GM18858 (cell line): ENCODE data around the gene PDE3A.
"Not testable (repeated sequence)": the region's sequence is repeated elsewhere in the genome, so short reads cannot be mapped to it uniquely, and the experiment has no call there.

ENCODE experiments used
- ATAC-seq: cut with Tn5 transposase; IDR thresholded peaks from one replicate; pipeline ENCODE4 v1.9.1; 2021; ENCODE audit not compliant: unreplicated experiment

The PDE3A gene

DNA sequence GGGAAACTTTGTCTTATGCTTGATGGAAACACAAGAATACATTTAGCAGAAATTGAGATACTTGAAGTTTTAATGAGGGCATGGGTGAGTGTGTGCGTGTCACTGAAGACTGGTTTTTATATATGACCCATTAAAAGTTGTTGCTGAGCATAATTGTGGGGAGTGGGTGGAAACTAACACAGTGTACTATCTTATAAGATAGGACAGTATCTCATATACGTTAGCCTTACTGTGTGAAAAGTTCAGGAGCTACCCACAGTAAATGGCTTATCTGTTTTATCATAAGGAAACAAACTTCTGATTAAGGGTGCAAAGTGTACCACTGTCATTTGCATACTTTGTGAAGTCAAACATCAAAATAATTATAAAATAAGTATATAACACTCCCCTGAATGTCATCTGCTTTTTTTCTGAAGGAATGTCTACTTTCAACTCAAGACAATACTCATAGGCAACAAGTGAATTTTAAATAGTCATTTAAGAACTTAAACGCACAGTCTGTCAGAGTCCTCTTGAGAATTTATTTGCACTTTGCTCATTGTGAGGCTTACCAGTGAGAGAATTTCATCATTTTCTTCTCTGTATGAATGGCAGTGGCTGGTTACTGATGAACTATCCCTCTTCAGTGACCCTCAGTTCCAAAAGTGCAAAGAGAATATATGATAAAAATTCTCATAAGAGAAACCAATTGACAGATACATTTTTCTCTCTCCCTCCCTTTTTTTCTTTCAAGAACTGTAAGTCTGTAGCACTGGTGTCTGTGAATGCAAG, 4.2 kb downstream of the PDE3A start:
- ATAC-seq: no peak

DNA sequence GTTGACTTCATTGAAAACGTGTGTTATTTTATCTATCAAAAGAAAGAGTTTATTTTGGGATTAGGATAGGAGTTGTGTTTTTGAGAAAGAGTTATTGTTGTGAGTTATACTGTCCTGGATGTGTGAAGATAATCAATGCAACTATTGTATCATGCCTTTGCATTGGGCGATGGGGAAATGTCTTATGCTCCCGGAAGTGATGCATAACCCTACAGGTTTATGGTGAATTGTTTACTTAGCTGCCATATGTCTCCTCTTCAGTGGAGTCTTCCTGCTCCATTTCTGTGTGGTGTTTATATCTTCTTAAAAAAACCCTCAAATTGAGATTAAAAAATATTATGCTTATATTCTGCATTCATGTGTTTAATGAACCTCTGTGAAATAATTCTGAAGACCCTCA, 6.5 kb downstream of the PDE3A start:
- no peak for ATAC-seq

DNA sequence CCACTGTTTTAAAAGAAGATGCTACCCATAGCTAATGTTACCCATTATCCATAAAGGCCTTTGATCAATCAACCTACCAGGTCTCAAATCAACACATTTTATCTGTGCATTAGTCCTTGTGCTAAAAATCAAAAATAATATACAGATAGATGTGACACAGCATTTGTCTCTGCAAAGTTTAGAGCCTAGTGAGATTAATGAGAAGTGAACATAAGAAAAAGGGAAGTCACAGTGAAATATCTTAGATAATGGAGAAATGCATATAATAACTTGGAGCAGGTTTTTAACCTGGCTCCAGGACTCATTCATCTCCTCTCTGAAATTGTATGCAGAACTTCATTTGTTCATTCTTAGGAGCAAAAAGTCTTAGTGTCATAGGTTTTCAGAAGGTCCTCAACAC, 7.2 kb downstream of the PDE3A start:
- ATAC-seq: no peak

DNA sequence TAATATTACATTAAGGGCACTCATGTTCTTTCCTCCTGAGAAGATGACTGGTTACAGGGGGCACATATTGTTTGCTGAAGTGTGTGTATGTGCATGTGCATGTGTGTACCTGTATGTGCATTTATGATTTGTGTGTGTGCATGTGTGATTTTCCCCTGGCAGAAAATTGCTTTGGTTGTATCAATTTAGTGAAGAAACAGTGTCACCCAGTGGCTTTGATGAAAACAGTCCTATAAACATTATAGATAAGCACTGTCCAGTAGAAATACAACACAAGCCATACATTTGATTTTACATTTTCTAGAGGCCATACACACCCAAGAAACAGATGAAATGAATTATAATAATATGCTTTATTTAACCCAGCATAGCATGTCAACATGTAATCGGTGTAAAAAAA, 8.6 kb downstream of the PDE3A start:
- no peak for ATAC-seq

DNA sequence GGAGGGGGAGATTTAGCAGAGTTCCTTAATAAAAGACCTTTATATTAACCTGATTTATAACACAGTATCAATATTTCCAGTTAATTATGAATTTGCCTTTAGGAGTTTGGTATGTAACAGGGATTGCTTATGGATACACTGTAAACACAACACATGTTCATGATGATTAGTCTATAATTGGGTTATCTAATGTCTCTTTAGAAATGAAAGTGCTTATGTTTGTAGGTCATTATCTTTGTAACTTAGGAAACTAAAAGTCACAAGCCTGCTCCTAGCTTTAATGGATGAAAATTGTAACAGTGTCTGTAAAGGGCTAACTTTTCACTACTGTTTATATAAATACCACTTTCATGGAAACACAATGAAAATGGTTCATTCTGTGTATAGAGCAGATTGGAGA, 9.4 kb downstream of the PDE3A start:
- ATAC-seq: no peak

DNA sequence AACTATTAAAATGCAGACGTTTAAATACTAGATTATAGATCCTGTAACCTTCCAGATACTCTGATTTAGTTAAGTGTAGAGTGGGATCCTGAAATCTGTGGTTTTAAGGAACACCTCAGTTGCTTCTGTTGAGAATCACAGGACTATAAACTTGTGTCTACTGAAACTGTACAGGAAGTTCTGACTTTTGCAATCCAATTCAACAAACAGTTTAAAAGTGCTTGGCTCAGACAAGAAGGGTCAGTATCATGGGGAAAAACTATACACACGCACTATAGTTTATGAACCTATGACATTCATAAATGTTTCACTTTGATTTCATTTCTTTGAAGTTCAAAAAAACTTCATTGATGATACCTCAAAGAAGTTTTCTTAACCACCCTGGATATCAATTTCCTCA, 13.8 kb downstream of the PDE3A start:
- ATAC-seq: no peak

DNA sequence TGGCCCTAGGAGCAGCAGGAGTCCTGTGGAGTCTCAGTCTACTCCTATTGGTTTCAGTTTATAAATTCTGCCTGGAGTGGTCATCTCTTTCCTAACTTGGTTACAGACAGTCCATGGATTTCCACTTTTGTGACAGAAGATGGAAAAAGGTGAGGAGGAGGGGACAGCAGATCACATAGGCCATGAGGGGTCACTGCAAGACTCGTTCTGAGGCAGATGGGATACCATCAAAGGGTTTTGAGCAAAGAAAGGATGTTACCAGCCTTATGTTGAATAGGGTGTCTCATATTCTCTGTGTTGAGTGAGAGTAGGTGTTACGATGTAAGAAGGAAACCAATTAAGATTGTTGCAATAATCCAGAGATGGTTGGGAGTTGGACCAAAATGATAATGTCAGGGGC, 15.3 kb downstream of the PDE3A start:
- ATAC-seq: no peak

DNA sequence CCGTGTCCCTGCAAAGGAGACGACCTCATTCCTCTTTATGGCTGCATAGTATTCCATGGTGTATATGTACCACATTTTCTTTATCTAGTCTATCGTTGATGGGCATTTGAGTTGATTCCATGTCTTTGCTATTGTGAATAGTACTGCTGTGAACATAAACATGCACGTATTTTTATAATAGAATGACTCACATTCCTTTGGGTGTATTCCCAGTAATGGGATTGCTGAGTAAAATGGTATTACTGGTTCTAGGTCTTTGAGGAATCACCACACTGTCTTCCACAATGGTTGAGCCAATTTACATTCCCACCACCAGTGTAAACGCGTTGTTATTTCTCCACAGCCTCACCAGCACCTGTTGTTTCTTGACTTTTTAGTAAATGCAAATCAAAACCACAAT, 16.5 kb downstream of the PDE3A start:
- not testable (repeated sequence) for ATAC-seq

DNA sequence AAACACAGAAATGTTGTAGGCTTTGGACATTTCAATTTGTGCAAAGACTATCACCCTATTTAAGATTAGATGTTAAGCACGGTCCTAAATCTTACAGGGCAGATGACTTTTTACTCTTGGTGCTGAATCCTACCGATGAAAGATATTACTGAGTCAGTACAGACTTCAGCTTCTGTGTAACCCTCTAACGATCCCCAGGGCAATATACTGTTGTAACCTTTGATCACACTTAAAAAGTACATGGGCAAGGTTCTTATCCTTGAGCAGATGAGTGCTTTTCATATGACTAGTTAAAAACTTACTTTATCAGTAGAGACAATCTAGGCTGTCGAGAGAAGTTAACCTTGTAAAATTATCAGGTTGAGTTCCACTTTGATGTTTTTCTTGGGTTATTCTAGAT, 22.5 kb downstream of the PDE3A start:
- ATAC-seq: no peak

DNA sequence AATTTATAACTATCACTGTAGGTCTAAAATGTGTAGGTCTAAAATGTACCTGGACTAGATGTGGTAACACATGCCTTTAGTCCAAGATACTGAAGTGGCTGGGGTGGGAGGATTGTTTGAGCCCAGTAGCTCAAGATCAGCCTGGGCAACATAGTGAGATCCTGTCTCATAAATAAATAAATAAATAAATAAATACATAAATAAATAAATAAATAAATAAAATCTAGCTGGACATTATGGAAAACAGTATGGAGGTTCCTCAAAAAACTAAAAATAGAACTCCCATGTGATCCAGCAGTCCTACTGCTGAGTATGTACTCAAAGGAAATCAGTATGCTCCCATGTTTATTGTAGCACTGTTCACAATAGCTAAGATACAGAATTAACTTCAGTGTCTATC, 24.0 kb downstream of the PDE3A start:
- ATAC-seq: no peak

DNA sequence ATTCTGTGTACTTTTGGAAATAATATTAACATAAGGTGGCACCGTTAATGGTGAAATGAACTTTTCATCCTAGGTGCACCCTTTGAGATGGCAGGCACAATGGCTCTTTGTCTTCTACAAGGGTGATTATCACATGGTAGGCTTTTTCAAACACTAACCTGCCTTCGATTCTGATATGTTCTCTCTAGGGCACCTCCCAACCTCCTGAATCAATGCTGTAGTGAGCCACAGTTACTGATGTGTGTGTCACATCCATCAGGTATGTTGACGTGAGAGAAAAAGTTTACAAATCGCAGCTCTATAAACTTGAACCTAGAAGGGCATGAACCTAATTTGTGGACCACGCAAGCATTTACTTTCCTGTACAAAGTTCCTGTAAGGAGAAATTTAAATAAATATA, 25.4 kb downstream of the PDE3A start:
- ATAC-seq: no peak

DNA sequence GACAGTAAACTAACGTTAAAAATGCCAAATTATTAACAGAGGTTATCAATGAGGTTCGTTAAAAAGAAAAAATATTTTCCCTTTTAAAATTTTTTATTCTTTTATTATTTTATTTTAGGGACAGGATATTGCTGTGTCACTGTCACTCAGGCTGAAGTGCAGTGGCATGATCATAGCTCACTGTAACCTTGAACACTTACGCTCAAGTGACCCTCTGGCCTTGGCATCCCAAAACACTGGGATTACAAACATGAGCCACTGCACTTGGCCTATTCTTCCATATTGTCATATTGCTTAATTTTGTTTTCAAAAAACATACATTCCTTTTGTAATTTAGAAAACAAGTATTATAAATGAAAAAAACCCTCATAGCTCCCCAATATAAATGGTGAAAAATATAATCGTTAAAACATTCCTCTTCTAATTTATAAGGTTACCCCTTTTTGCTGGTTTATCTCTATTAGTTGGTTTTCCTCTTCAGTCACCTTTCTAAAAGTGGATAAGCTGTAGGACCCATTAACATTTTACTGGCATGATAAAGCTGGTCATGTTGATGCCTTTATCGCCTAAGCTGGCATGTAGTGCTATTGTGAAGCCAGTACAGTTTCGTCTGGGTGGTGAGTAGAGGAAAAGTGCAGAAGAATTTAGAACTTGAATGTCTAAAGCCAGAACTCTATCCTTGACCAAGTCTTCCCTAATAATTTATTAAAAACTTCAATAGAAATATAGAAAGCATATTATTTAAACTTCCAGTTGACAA, 27.6 kb downstream of the PDE3A start:
- no peak for ATAC-seq

DNA sequence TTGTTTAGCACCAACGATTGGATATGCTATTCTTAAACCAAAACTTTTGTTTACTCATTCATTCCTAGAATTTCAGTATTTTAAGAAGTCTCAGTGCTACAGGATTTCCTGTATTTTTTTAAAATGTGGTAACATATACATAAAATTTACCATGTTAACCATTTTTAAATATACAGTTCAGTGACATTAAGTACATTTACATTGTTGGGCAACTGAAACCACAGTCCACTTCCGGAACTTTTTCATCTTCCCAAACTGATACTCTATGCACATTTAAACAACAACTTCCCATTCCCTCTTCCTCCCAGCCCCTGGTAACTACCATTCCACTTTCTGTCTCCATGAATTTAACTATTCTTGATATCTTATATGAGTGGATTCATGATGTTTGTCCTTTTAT, 30.3 kb downstream of the PDE3A start:
- ATAC-seq: no peak

DNA sequence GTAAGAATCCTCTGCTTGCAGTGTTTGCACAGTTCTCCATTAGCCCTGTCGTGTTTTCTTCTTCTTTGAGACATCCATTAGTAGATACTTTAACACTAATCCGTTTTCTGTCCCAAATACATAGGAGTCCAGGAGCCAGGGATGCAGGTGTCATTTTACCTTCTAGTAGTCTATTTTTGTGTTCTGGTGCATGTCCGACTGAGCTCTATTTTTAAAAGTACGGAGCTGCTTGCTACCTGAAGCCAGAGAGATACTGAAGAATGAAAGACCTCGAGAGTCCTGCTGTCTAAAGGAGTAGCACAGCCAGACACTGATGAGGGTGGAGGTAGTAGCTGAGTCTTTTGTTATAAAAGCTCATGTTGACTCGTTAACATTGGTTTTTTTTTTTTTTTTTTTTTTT, 31.7 kb downstream of the PDE3A start:
- ATAC-seq: no peak

DNA sequence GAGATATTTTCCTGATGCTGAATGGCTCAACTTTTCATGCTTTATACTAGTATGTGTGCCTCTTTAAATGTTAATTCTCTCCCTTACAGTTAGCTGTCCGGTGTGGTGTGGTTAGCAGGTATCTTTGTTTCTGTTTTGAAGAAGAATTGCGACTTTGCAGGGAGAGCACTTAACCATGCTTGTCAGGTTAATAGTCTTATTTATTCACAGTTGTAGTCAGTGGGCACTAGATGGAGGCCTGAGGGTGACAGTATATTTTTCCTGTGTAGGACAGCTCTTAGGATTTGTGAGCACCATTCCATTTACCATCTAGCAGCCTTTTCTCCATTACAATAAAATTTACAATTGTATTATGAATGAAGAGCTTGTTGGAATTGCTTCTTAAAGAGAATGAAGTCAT, 34.9 kb downstream of the PDE3A start:
- ATAC-seq: no peak

DNA sequence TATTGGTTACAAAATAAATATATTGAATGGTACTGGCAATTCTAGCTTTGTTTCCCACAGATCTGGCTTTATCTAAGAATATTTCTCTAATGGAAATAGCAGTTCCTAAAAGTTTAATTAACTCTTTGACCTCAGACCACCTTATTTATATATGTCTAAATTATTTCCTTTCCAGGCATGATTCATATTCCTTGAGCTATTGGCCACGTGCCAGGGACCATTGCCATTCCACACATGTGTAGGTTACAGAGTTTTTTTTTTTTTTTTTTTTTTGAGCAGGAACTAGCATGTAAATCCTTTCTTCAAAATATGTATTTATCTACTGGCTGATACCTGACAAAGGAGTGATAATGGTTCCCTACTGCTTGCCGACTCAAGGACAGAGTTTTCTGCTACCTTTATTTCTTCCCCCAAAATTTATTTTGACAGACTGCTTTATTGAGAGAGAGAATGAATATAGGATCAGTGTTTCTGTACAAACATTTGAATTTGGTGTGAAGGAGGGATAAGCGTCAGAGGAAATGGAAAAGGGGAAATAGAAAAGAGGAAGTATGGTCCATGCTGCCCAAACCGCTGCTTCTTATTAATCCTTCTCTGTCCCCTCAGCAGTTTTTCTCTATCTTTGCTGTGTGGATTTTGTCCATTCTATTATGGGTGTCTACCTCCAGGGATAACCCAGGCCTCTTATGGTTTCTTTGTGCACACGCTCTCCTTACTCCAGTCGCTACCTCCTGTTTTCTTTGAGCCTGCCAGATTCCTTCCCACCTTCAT, 36.4 kb downstream of the PDE3A start:
- no peak for ATAC-seq

DNA sequence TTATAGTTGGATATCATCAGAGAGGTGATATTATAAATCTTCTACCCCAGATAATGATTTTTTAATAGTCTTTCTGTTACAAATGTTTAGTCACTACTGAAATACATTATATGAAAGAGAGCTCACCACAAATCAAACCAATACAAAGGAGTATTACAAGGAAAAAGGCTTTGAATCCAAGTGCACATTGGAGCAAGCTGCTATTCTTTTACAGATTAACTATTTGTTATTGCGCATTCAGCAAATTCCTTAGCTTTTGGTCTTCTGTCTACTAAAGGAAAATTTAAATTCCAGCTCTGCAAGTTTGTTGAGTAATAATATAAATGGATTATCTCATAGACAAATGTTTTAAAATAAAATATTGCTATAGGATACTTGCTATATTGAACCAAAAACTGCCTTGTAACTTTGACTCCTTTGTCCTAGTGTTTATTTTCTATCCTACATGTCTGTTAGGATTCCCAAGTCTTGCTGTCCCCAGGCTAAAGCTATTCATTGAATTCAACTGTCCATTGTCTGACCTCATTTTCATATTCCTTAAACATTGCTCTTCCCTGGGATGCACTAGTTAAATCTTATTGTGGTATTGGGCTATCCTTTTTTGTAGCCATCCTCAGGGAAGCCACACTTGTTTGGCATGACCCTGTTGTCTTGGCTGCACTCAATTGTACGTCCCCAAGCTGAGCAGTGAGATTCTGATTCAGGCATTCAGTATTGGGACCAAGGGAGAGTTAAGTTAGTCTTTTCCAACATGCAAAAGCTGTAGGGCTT, 41.5 kb downstream of the PDE3A start:
- no peak for ATAC-seq

DNA sequence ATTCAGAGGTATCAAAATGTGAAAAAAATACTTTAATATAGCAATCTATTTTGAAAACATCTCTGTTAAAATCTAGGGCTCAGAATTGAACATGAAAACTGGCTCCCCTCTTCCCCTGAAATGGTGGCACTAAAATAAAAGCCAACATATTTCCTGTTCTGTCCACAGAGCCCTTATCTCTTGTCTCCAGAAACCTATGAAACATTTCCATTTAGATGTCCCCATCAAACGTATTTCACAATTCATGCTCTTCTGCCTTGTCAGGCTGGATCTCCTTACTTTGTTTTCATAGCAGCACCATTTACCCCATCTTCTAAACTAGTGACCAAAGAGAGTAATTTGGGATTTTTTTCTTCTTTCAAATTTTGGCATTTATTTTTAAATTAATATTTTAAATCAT, 42.4 kb downstream of the PDE3A start:
- no peak for ATAC-seq

DNA sequence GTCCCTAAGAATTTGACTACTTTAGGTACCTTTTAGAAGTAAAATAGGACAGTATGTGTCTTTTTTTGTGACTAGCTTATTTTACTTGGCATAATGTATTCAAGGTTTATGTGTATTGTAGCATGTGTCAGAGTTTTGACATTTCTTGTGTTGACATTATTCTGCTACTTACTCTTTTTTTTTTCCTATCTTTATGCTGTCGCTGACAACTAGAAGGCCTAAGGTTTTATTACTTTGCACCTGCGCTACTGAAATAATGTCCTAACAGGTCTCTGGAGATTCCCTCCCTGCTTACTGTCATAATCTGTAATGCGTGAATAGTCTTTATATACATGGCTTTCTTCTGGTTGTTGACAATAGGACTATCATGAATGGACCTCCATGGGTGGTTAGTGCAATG, 43.0 kb downstream of the PDE3A start:
- ATAC-seq: no peak

DNA sequence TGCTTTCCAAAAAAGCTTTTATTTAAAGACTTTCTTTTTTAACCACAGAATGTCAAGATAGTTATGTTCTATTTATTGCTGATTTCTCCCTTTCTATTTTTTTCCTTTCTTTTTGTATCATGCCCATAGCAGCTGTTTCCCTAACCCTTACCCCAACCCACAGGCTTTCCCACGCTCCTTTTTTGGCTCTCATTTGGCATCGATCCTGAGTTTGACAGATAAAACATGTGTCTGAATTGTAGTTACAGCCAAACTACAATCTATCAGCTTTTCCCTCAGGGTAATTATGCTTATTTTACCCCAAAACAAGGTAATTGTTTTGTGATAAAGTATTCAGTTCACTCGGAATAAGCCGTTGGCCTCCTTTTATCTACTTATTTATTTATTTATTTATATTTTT, 46.7 kb downstream of the PDE3A start:
- ATAC-seq: no peak

DNA sequence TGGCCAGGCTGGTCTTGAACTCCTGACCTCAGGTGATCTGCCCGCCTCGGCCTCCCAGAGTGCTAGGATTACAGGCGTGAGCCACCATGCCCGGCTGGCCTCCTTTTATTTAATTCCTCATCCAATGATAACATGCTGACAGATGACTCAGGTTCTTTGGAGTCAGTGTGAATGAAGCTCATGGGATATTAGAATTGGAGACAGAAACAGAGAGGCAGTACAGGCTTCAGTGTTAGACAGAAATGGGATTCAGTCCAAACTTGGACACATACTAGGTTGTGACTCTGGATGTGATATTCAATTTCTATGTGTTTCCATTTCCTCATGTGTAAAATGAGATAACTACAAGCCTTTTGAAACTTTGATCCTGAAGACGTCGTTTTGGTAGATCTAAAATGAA, 47.3 kb downstream of the PDE3A start:
- ATAC-seq: no peak
